Activated T-helper 1 cell treated with anti-CD3 and anti-CD28 coated beads, Interleukin-12 subunit alpha, Interleukin-12 subunit beta, Interleukin-2, Interleukin-4 antibody, amounts not matched to agents 30 ng/mL and 10 ng/mL and 1 ng/mL, durations not matched to agents 14 hours and 24 hours and 36 hours (primary cell): ENCODE data around the gene MACROH2A2. TPM values are rescaled to one million over a fixed set of nuclear protein-coding genes. Genes with fewer than 3 reads are reported as not detected.

Experiments
- DNase-seq: peaks from one replicate; pipeline ENCODE4 v3.0.0; 2021; ENCODE audit warnings: low spot score
- H3K27ac Mint-ChIP-seq: one replicate; pipeline ENCODE4 v1.8.0; 2021; ENCODE audit warnings: mild to moderate bottlenecking, mixed read lengths
- H3K27me3 Mint-ChIP-seq: one replicate; pipeline ENCODE4 v1.8.0; 2022; ENCODE audit warnings: mild to moderate bottlenecking, moderate library complexity, mixed read lengths; ENCODE audit not compliant: insufficient read depth
- H3K36me3 Mint-ChIP-seq: one replicate; pipeline ENCODE4 v1.8.0; 2021; ENCODE audit warnings: low read depth, mixed read lengths
- H3K4me1 Mint-ChIP-seq: one replicate; pipeline ENCODE4 v1.8.0; 2021; ENCODE audit warnings: low read depth, mixed read lengths
- H3K4me3 Mint-ChIP-seq: one replicate; pipeline ENCODE4 v1.8.0; 2021; ENCODE audit warnings: mild to moderate bottlenecking, moderate library complexity, mixed read lengths
- H3K9me3 Mint-ChIP-seq: one replicate; pipeline ENCODE4 v1.8.0; 2021; ENCODE audit warnings: mixed read lengths
- intact Hi-C: fragments of 100-400 bp; cut with micrococcal nuclease; formaldehyde crosslinking; loops from one replicate; pipeline ENCODE4 v1.15.1; 2024
- total RNA-seq: library from RNA; stranded (reverse); gene quantifications from 2 replicates; pipeline ENCODE4 v1.2.3, GENCODE V29; 2022

Gene MACROH2A2
- total RNA-seq, 1 donor from 2014 or later = 3.4 TPM

DNA sequence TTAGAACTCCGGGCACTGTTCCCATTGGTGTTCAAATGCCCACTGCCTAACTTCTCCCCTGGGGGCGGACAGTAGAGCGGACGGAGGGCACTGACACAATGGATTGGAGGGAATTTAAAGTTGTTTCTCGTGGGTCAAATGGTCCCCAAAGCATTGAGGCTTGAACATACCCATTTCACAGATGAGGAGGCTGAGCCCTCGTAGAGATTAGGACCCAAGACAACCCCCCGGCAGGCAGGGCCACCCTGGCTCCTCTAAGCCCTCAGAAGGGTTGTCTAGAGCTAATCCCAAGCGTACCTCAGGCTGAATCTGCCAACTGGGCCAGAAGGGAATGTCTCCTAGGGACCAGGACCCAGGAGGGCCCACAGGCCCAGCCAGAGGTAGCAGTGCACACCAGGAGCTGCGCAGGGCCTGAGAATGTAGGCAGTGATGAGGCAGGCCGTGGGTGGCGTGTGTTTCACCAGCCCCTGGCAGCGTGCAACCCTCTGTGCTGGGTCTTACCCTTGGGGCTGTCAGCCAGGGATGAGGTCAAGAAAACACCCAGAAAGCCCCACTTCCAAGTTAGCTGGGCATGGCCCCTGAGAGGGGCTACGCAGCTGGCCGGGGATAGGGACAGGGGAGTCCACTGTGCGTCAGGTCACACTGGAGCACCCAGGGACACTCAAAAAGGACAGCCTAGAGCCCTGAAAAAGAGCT, 74.2 kb downstream of the MACROH2A2 start:
- Mint-ChIP-seq H3K4me1 (peaks cover 3% of the 10 kb centered on the region), H3K4me3 (no peak overlapping the region), H3K27me3 (no peaks in the 10 kb centered on the region), H3K36me3 (peaks cover 1% of the 10 kb centered on the region), H3K27ac (no peak overlapping the region), H3K9me3 (no peaks in the 10 kb centered on the region)
- DNase-seq = no peak
- intact Hi-C loops = no loop called here

- DNase-seq = no peak
- intact Hi-C loops = no loop called here
- Mint-ChIP-seq H3K4me1 (peaks cover 15% of the 10 kb centered on the region), H3K36me3 (peaks cover 3% of the 10 kb centered on the region), H3K9me3 (no peaks in the 10 kb centered on the region), H3K4me3 (no peak overlapping the region), H3K27me3 (peaks cover 9% of the 10 kb centered on the region), H3K27ac (no peak overlapping the region)
These were observed 78.4 kb downstream of the MACROH2A2 start for GRCh38 chr10:70130878-70131559.

GRCh38 chr10:70131560-70131937, 78.9 kb downstream of the MACROH2A2 start:
- H3K9me3 Mint-ChIP-seq = no peaks in the 10 kb centered on the region
- no peak overlapping the region for H3K27ac Mint-ChIP-seq
- peaks cover 9% of the 10 kb centered on the region for H3K27me3 Mint-ChIP-seq
- H3K4me3 Mint-ChIP-seq = peak overlapping the region; percentile 74
- peaks cover 15% of the 10 kb centered on the region for H3K4me1 Mint-ChIP-seq
- peaks cover 3% of the 10 kb centered on the region for H3K36me3 Mint-ChIP-seq
- no peak for DNase-seq
- intact Hi-C loops = no loop called here

DNA sequence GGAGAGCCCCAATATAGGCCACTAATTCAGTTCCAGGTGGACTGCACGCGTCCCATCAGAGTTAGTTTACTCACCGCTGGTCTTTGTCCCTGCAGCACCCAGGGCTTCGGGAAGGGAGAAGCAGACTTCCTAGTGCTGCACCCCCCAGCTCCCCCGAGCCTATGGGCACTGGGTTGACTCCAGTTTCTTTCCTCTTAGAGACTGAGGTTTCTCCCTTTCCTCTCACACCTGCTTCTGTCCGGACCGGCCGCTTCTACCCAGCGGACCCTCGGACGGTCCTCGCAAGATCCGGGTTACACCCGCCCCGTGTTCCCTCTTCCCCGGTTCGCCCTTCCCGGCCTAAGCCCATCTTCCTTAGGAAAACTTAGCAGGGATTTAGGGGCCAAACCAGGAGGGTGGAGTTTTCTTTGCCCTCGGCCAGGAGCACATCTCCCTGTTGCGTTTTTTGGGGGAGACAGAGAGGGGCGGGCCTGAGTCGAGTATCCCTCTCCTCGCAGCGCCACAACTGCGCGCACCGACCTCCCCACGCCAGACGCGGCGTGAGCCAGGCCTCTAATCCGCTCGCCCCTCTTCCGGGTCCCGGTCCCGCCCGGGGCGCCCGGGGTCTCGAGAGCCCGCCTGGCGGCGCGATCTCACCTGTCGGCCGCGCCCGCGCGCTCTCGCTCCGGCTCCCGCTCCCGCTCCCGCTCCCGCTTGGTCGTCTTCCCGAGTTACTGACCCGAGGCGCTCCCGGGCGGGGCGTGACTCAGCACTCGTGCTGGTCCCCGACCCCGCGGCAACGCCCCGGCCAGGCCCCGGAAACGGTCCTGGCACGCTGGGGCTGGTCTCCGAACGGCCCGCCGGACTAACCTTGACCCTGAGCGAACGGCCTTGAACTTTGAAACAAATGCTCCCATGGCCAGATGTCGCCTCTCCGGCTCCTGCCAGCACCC, 79.7 kb downstream of the MACROH2A2 start, which contains the start of gene AIFM2:
AIFM2 (minus strand) TSS at position 728 of the 932 bp plus-strand sequence. CDS start 8,741 bp downstream, outside the sequence.
- Mint-ChIP-seq H3K36me3 (peaks cover 3% of the 10 kb centered on the region), H3K4me3 (peak within 1 kb of the TSS; percentile 86), H3K4me1 (peaks cover 15% of the 10 kb centered on the region), H3K27me3 (peaks cover 9% of the 10 kb centered on the region), H3K9me3 (no peaks in the 10 kb centered on the region), H3K27ac (peak within 1 kb of the TSS; percentile 82)
- no peak for DNase-seq
- intact Hi-C loops = loop anchor here (1.0 to 2.0 kb wide), 2 partner anchors 14 to 16 kb away; partner anchors contain the start of gene TYSND1

DNA sequence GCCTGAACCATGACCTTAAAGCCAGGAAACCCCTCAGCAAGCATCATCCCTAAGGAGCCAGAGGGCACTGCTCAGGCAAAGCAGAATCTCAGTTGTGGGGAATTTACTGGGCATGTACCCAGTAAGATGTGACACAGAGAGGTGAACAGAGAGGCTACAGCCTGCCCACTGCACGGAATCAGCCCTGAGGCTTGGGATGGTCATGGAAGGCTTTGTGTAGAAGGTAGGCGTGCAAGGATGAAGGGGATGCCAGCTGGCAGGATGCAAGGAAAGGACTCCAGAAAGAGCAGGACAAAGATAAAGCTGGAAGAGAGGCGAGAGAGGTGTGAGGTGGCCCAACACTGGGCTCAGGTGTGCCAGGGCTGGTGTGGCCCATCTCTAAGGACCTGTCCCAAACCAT, 82.4 kb downstream of the MACROH2A2 start:
- no peak overlapping the region for H3K4me3 Mint-ChIP-seq
- intact Hi-C loops = no loop called here
- no peak for DNase-seq
- H3K27ac Mint-ChIP-seq = no peak overlapping the region
- H3K4me1 Mint-ChIP-seq = peaks cover 15% of the 10 kb centered on the region
- H3K9me3 Mint-ChIP-seq = no peaks in the 10 kb centered on the region
- peaks cover 9% of the 10 kb centered on the region for H3K27me3 Mint-ChIP-seq
- peaks cover 3% of the 10 kb centered on the region for H3K36me3 Mint-ChIP-seq

DNA sequence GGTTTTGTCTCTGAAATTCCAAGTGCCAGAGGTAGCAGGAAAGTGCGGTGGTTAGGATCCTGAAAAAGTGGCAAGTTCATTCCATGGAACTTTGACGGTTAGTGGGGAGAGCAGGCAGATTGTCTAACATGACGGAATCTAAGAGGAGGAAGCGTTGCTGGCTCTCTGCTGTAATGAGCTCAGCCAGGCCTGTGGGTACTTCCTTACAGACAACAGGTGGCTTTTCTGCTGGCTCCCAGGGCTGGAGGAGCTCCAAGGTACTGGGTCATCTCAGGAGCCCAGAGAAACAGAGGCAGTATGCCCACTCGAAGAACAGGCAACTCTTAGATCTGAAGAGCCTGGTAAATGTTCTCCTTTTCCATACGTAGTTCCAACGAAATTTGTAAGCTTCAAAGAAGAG, 83.0 kb downstream of the MACROH2A2 start:
- intact Hi-C loops = no loop called here
- H3K9me3 Mint-ChIP-seq = no peaks in the 10 kb centered on the region
- H3K4me3 Mint-ChIP-seq = no peak overlapping the region
- peaks cover 9% of the 10 kb centered on the region for H3K27me3 Mint-ChIP-seq
- no peak overlapping the region for H3K27ac Mint-ChIP-seq
- no peak for DNase-seq
- H3K36me3 Mint-ChIP-seq = peaks cover 6% of the 10 kb centered on the region
- H3K4me1 Mint-ChIP-seq = peaks cover 15% of the 10 kb centered on the region

DNA sequence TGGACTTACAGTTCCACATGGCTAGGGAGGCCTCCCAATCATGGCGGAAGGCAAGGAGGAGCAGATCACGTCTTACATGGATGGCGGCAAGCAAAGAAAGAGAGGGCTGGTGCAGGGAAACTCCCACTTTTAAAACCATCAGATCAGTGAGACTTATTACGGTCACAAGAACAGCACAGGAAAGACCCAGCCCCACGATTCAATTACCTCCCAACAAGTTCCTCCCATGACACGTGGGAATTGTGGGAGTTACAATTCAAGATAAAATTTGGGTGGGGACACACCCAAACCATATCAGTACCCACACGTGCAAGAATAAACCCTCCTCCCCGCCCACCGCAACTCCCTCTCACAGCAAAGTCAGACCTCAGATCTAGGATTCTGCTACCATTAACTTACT, 84.5 kb downstream of the MACROH2A2 start:
- H3K27ac Mint-ChIP-seq = no peak overlapping the region
- peaks cover 9% of the 10 kb centered on the region for H3K27me3 Mint-ChIP-seq
- intact Hi-C loops = no loop called here
- no peaks in the 10 kb centered on the region for H3K9me3 Mint-ChIP-seq
- peaks cover 10% of the 10 kb centered on the region for H3K4me1 Mint-ChIP-seq
- H3K4me3 Mint-ChIP-seq = no peak overlapping the region
- DNase-seq = no peak
- H3K36me3 Mint-ChIP-seq = peaks cover 6% of the 10 kb centered on the region

GRCh38 chr10:70137927-70138883, 85.6 kb downstream of the MACROH2A2 start:
- peaks cover 7% of the 10 kb centered on the region for H3K27me3 Mint-ChIP-seq
- H3K9me3 Mint-ChIP-seq = no peaks in the 10 kb centered on the region
- intact Hi-C loops = no loop called here
- no peak overlapping the region for H3K27ac Mint-ChIP-seq
- peaks cover 4% of the 10 kb centered on the region for H3K36me3 Mint-ChIP-seq
- no peak for DNase-seq
- H3K4me3 Mint-ChIP-seq = no peak overlapping the region
- peaks cover 1% of the 10 kb centered on the region for H3K4me1 Mint-ChIP-seq

DNA sequence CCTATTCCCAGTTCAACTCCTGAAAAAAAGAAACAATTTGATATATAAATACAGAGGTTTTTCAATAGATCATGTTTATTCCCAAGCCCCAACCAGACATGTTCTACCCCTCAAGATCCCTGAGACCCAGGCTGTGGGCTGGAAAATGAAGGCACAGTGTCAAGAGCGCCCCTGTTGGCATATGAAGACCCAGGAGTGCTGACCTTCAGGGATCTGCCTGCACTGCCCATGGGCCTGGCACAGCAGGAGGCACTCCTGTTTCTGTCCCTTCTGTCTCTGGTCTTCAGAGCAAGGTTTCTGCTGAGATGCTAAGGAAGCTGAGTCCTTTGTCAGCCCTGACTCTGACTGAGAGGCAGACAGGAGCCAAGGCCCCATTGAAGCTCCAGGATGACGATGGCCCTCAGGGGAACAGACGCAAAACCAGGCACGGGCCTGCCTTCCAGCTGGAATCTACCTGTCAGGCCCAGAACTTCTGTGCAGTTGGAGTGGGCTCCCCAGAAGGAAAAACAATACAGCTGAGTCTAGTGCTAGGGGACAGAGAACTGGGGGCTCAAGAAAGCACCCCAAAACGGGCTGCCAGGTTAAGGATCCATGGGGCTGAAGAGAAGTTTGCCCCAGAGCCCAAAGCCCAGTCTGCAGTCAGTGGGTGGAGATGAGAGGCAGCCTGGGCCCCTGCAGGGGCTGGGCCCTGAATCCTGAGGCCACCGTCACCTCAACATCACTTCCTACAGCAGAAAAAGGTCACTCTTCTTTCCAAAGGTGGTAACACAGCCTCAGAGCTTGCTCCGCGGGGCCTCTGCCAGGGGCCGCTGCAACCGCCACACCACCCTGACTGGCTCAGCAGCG, 86.7 kb downstream of the MACROH2A2 start:
- H3K4me3 Mint-ChIP-seq = no peak overlapping the region
- H3K36me3 Mint-ChIP-seq = peaks cover 4% of the 10 kb centered on the region
- H3K27ac Mint-ChIP-seq = no peak overlapping the region
- H3K27me3 Mint-ChIP-seq = peaks cover 4% of the 10 kb centered on the region
- H3K4me1 Mint-ChIP-seq = no peaks in the 10 kb centered on the region
- no peaks in the 10 kb centered on the region for H3K9me3 Mint-ChIP-seq
- intact Hi-C loops = no loop called here
- no peak for DNase-seq

GRCh38 chr10:70139997-70140250, 87.3 kb downstream of the MACROH2A2 start:
- Mint-ChIP-seq H3K4me1 (no peaks in the 10 kb centered on the region), H3K4me3 (no peak overlapping the region), H3K27ac (no peak overlapping the region), H3K36me3 (peaks cover 4% of the 10 kb centered on the region), H3K9me3 (no peaks in the 10 kb centered on the region), H3K27me3 (peaks cover 4% of the 10 kb centered on the region)
- no peak for DNase-seq
- intact Hi-C loops = no loop called here

GRCh38 chr10:70140297-70140696, 87.7 kb downstream of the MACROH2A2 start:
- Mint-ChIP-seq H3K4me3 (no peak overlapping the region), H3K9me3 (no peaks in the 10 kb centered on the region), H3K36me3 (peaks cover 3% of the 10 kb centered on the region), H3K4me1 (no peaks in the 10 kb centered on the region), H3K27me3 (peaks cover 2% of the 10 kb centered on the region), H3K27ac (no peak overlapping the region)
- DNase-seq = no peak
- intact Hi-C loops = no loop called here
